CD4-positive, CD25-positive, alpha-beta regulatory T cell (primary cell): ENCODE data around the gene SUCLG2. TPM values are rescaled to one million over a fixed set of nuclear protein-coding genes. Genes with fewer than 3 reads are reported as not detected.
A peak's percentile ranks its signal among the peaks of the same experiment; 100 is the strongest.

Experiments used
- ATAC-seq, 2 donors: fragments of 150-1000 bp; cut with Tn5 transposase; one replicate each; pipeline ENCODE4 v1.10.0; 2021; ENCODE audit warnings: low read depth in 2 of 2, moderate number of reproducible peaks in 2 of 2, moderate library complexity in 1 of 2
- DNase-seq, 3 donors: peaks; one replicate each; pipeline versions ENCODE4 v3.0.0 to v3.0.0-alpha.2; 2012 to 2022; ENCODE audit warnings: mixed read lengths in 1 of 3
- H3K27ac ChIP-seq: one replicate; pipeline ENCODE4 v1.7.0; 2013; ENCODE audit warnings: mild to moderate bottlenecking, low read length; ENCODE audit not compliant: insufficient read depth, poor library complexity, severe bottlenecking
- H3K27me3 ChIP-seq: one replicate; pipeline ENCODE4 v1.7.0; 2013; ENCODE audit warnings: low read length; ENCODE audit not compliant: control insufficient read depth, insufficient read depth
- H3K36me3 ChIP-seq: one replicate; pipeline ENCODE4 v1.7.0; 2013; ENCODE audit warnings: mild to moderate bottlenecking, low read length, moderate library complexity; ENCODE audit not compliant: control insufficient read depth, insufficient read depth
- H3K4me1 ChIP-seq: 2 replicates; pipeline ENCODE4 v1.7.0; 2013; ENCODE audit warnings: mild to moderate bottlenecking, low read length; ENCODE audit not compliant: insufficient read depth, control insufficient read depth, poor library complexity, severe bottlenecking
- H3K4me3 ChIP-seq: one replicate; pipeline ENCODE4 v1.7.0; 2013; ENCODE audit warnings: low read depth, mild to moderate bottlenecking, low read length, moderate library complexity
- H3K9me3 ChIP-seq, 2 experiments: 1 replicate in 1 of 2; 2 replicates in 1 of 2; pipeline ENCODE4 v1.7.0; 2013; ENCODE audit warnings: low read length in 2 of 2, mild to moderate bottlenecking in 1 of 2, moderate library complexity in 1 of 2; ENCODE audit not compliant: control insufficient read depth in 2 of 2
- H3K27ac Mint-ChIP-seq, 3 donors: one replicate each; pipeline ENCODE4 v1.8.0; 2020 to 2022; ENCODE audit warnings: mild to moderate bottlenecking in 3 of 3, mixed read lengths in 3 of 3, moderate library complexity in 2 of 3
- H3K27me3 Mint-ChIP-seq: one replicate; pipeline ENCODE4 v1.8.0; 2022; ENCODE audit warnings: mild to moderate bottlenecking, mixed read lengths
- H3K36me3 Mint-ChIP-seq: one replicate; pipeline ENCODE4 v1.8.0; 2020; ENCODE audit warnings: mixed read lengths
- H3K4me1 Mint-ChIP-seq, 4 donors: one replicate each; pipeline ENCODE4 v1.8.0; 2020 to 2022; ENCODE audit warnings: mixed read lengths in 4 of 4, mild to moderate bottlenecking in 1 of 4
- H3K4me3 Mint-ChIP-seq, 4 donors: one replicate each; pipeline ENCODE4 v1.8.0; 2020 to 2022; ENCODE audit warnings: mild to moderate bottlenecking in 4 of 4, mixed read lengths in 4 of 4, moderate library complexity in 3 of 4
- H3K9me3 Mint-ChIP-seq, 7 donors: one replicate each; pipeline ENCODE4 v1.8.0; 2020 to 2022; ENCODE audit warnings: mixed read lengths in 7 of 7, mild to moderate bottlenecking in 3 of 7, moderate library complexity in 2 of 7
- polyA plus RNA-seq, 4 donors: library from polyadenylated mRNA; unstranded; fragments of 300-500 nt; fragmentation: Illumina TruSeq; gene quantifications; one replicate each; pipeline ENCODE4 v1.2.3, GENCODE V29; 2021
- total RNA-seq: library from RNA; stranded (reverse); gene quantifications from one replicate; pipeline ENCODE4 v1.2.3, GENCODE V29; 2022

SUCLG2 gene
- total and polyA plus RNA-seq, 5 donors from 2014 or later = 53.6 to 75.0 (median 67.6) TPM

DNA sequence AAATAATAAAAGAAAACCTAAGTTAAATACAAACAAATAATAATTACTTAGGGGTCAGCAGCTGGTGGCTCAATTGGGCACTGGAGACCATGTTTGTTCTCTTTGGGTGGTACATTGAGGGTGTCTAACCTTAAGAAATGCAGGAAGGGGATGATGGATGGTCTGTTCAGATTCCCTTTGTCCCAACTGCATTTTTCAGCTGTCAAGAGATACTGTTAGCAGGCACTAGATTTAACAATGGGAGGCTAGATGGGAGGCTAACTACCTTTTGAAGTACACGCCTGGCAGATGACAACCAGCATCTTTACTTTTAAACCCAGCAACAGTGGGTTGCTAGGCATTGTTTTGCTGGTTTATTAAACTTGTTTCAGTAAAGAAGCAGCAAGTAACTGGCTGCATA, 222.5 kb downstream of the SUCLG2 start:
- peaks cover 16% of the 10 kb centered on the region for H3K36me3 ChIP-seq
- ATAC-seq (no peak), DNase-seq (no peak)
- no peak overlapping the region for H3K27ac ChIP-seq
- H3K4me3 ChIP-seq = no peak overlapping the region
- H3K36me3 Mint-ChIP-seq = peaks cover 53% of the 10 kb centered on the region
- peaks cover 0 to 7% (median 3%) of the 10 kb centered on the region in 7 donors for H3K9me3 Mint-ChIP-seq
- H3K4me3 Mint-ChIP-seq = no peak overlapping the region
- no peaks in the 10 kb centered on the region for H3K4me1 ChIP-seq
- H3K4me1 Mint-ChIP-seq = peaks cover 0 to 16% (median 11%) of the 10 kb centered on the region in 4 donors
- peaks cover 0 to 4% of the 10 kb centered on the region in 2 experiments for H3K9me3 ChIP-seq
- H3K27ac Mint-ChIP-seq = no peak overlapping the region
- H3K27me3 ChIP-seq = no peaks in the 10 kb centered on the region
- H3K27me3 Mint-ChIP-seq = no peaks in the 10 kb centered on the region

DNA sequence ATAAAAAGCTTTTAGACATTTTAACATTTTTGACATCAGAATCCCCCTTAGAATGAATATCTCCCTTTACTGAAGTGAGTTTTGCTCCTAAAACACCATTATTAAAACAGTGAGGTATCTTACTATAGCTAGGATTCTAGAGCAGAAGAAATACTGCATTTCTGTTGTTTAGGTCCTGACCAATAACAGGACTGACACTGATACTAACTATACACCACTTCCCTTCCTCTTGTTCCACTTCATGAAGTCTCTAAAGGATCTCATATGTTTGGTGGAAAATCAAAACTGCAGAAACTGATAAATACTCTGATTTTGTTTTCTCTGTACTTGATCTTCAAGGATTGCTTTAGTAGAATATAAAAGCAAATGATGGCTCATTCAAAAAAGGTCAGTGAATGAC, 230.7 kb downstream of the SUCLG2 start:
- H3K36me3 Mint-ChIP-seq = peaks cover 71% of the 10 kb centered on the region
- peaks cover 23% of the 10 kb centered on the region for H3K36me3 ChIP-seq
- H3K27ac ChIP-seq = no peak overlapping the region
- no peak overlapping the region for H3K4me3 Mint-ChIP-seq
- H3K27ac Mint-ChIP-seq = no peak overlapping the region
- no peaks in the 10 kb centered on the region for H3K27me3 Mint-ChIP-seq
- peaks cover 18 to 20% of the 10 kb centered on the region in 2 experiments for H3K9me3 ChIP-seq
- H3K4me1 Mint-ChIP-seq = peaks cover 0 to 20% (median 10%) of the 10 kb centered on the region in 4 donors
- H3K9me3 Mint-ChIP-seq = peaks cover 2 to 23% (median 5%) of the 10 kb centered on the region in 7 donors
- ATAC-seq = no peak
- H3K27me3 ChIP-seq = no peaks in the 10 kb centered on the region
- no peak overlapping the region for H3K4me3 ChIP-seq
- no peaks in the 10 kb centered on the region for H3K4me1 ChIP-seq
- DNase-seq = no peak

- no peak overlapping the region for H3K4me3 ChIP-seq
- Mint-ChIP-seq H3K4me1 (peaks cover 0 to 21% (median 10%) of the 10 kb centered on the region in 4 donors), H3K36me3 (peaks cover 71% of the 10 kb centered on the region), H3K4me3 (no peak overlapping the region), H3K9me3 (peaks cover 2 to 23% (median 5%) of the 10 kb centered on the region in 7 donors), H3K27me3 (no peaks in the 10 kb centered on the region), H3K27ac (no peak overlapping the region)
- H3K27ac ChIP-seq = no peak overlapping the region
- peaks cover 18 to 20% of the 10 kb centered on the region in 2 experiments for H3K9me3 ChIP-seq
- H3K4me1 ChIP-seq = no peaks in the 10 kb centered on the region
- no peak for DNase-seq
- no peaks in the 10 kb centered on the region for H3K27me3 ChIP-seq
- peaks cover 26% of the 10 kb centered on the region for H3K36me3 ChIP-seq
- ATAC-seq = no peak
Measured at GRCh38 chr3:67421912-67422311, 232.5 kb downstream of the SUCLG2 start.

GRCh38 chr3:67419779-67420178, 234.6 kb downstream of the SUCLG2 start:
- H3K27ac Mint-ChIP-seq = no peak overlapping the region
- H3K9me3 ChIP-seq = peaks cover 18 to 20% of the 10 kb centered on the region in 2 experiments
- peaks cover 26% of the 10 kb centered on the region for H3K36me3 ChIP-seq
- H3K36me3 Mint-ChIP-seq = peaks cover 74% of the 10 kb centered on the region
- H3K27me3 ChIP-seq = no peaks in the 10 kb centered on the region
- peaks cover 0 to 22% (median 10%) of the 10 kb centered on the region in 4 donors for H3K4me1 Mint-ChIP-seq
- H3K27me3 Mint-ChIP-seq = no peaks in the 10 kb centered on the region
- DNase-seq (no peak), ATAC-seq (no peak)
- no peak overlapping the region for H3K27ac ChIP-seq
- no peak overlapping the region for H3K4me3 ChIP-seq
- H3K4me1 ChIP-seq = no peaks in the 10 kb centered on the region
- peak overlapping the region in 1 of 4 donors; percentile 10 for H3K4me3 Mint-ChIP-seq
- peaks cover 2 to 23% (median 5%) of the 10 kb centered on the region in 7 donors for H3K9me3 Mint-ChIP-seq

GRCh38 chr3:67419218-67419529, 235.2 kb downstream of the SUCLG2 start:
- Mint-ChIP-seq H3K4me3 (no peak overlapping the region), H3K27ac (peak overlapping the region in 1 of 3 donors; percentile 26), H3K9me3 (peaks cover 0 to 23% (median 5%) of the 10 kb centered on the region in 7 donors), H3K27me3 (no peaks in the 10 kb centered on the region), H3K4me1 (peaks cover 0 to 18% (median 10%) of the 10 kb centered on the region in 4 donors), H3K36me3 (peaks cover 70% of the 10 kb centered on the region)
- ATAC-seq (no peak), DNase-seq (no peak)
- no peak overlapping the region for H3K27ac ChIP-seq
- H3K9me3 ChIP-seq = peaks cover 18 to 20% of the 10 kb centered on the region in 2 experiments
- no peak overlapping the region for H3K4me3 ChIP-seq
- no peaks in the 10 kb centered on the region for H3K4me1 ChIP-seq
- peaks cover 23% of the 10 kb centered on the region for H3K36me3 ChIP-seq
- no peaks in the 10 kb centered on the region for H3K27me3 ChIP-seq

- Histone ChIP-seq H3K4me3 (no peak overlapping the region), H3K27ac (no peak overlapping the region), H3K36me3 (peaks cover 21% of the 10 kb centered on the region), H3K27me3 (no peaks in the 10 kb centered on the region), H3K4me1 (no peaks in the 10 kb centered on the region), H3K9me3 (peaks cover 18 to 20% of the 10 kb centered on the region in 2 experiments)
- H3K4me1 Mint-ChIP-seq = peaks cover 0 to 19% (median 10%) of the 10 kb centered on the region in 4 donors
- H3K27me3 Mint-ChIP-seq = no peaks in the 10 kb centered on the region
- H3K27ac Mint-ChIP-seq = peak overlapping the region in 1 of 3 donors; percentile 26
- DNase-seq (no peak), ATAC-seq (no peak)
- no peak overlapping the region for H3K4me3 Mint-ChIP-seq
- H3K36me3 Mint-ChIP-seq = peaks cover 69% of the 10 kb centered on the region
- peaks cover 0 to 23% (median 5%) of the 10 kb centered on the region in 7 donors for H3K9me3 Mint-ChIP-seq
Measured at GRCh38 chr3:67418426-67419217, 235.8 kb downstream of the SUCLG2 start.

DNA sequence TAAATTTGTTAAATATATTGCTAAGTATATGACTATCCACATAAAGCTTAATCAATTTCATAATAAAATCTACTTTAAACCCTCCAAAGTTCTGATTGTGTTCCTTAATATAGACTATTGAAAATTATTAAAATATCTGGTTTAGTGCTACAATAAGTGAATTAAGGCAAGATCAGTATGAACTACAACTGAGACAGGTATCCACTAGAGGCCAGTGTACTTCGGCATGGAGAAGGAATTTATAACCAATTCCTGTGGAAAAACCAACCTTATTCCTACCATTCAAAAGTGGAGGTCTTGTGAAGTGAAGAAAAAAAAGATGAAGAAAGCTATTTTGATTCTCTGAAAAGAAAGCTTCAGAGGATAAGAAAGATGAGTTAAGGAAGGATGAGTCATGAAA, 237.7 kb downstream of the SUCLG2 start:
- peaks cover 0 to 21% (median 2%) of the 10 kb centered on the region in 7 donors for H3K9me3 Mint-ChIP-seq
- H3K27ac ChIP-seq = no peak overlapping the region
- H3K4me3 ChIP-seq = no peak overlapping the region
- H3K9me3 ChIP-seq = peaks cover 18 to 20% of the 10 kb centered on the region in 2 experiments
- DNase-seq (no peak), ATAC-seq (no peak)
- H3K27ac Mint-ChIP-seq = no peak overlapping the region
- peaks cover 25% of the 10 kb centered on the region for H3K36me3 ChIP-seq
- no peak overlapping the region for H3K4me3 Mint-ChIP-seq
- peaks cover 2 to 21% (median 10%) of the 10 kb centered on the region in 4 donors for H3K4me1 Mint-ChIP-seq
- H3K27me3 Mint-ChIP-seq = no peaks in the 10 kb centered on the region
- peaks cover 53% of the 10 kb centered on the region for H3K36me3 Mint-ChIP-seq
- H3K4me1 ChIP-seq = no peaks in the 10 kb centered on the region
- H3K27me3 ChIP-seq = no peaks in the 10 kb centered on the region
